HEK293T (cell line): ENCODE data around the gene TARS3.

Experiments used
- CTCF ChIA-PET: fragments of 350-600 bp; formaldehyde crosslinking; extraction: SDS; loops from one replicate; lab custom pipeline; 2021; ENCODE audit warnings: antibody characterized with exemption, inconsistent platforms; lab: Yijun Ruan, JAX
- POLR2A ChIA-PET: fragments of 350-600 bp; formaldehyde crosslinking; extraction: SDS; loops from one replicate; lab custom pipeline; 2020; ENCODE audit warnings: antibody characterized with exemption, inconsistent platforms; lab: Yijun Ruan, JAX
- DNase-seq: peaks from one replicate; pipeline ENCODE4 v3.0.0; 2012; ENCODE audit warnings: mixed read lengths; ENCODE audit errors: extremely low spot score
- ARNT ChIP-seq: fragments of 450-650 bp; IDR thresholded peaks from 2 replicates; pipeline ENCODE4 v1.6.1; 2017; ENCODE audit warnings: mild to moderate bottlenecking
- BHLHE40 ChIP-seq: fragments of 450-650 bp; IDR thresholded peaks from 2 replicates; pipeline ENCODE4 v1.6.1; 2016; ENCODE audit warnings: mild to moderate bottlenecking, moderate library complexity, borderline replicate concordance
- CTBP1 ChIP-seq: fragments of 450-650 bp; IDR thresholded peaks from 2 replicates; pipeline ENCODE4 v1.6.1; 2016; ENCODE audit warnings: borderline replicate concordance
- ELF4 ChIP-seq: fragments of 450-650 bp; IDR thresholded peaks from 2 replicates; pipeline ENCODE4 v1.6.1; 2017; ENCODE audit warnings: antibody characterized with exemption
- FOXA1 ChIP-seq: fragments of 450-650 bp; IDR thresholded peaks from 2 replicates; pipeline ENCODE4 v1.6.1; 2016; ENCODE audit warnings: mild to moderate bottlenecking
- FOXK2 ChIP-seq: fragments of 450-650 bp; IDR thresholded peaks from 2 replicates; pipeline ENCODE4 v1.6.1; 2016; ENCODE audit warnings: mild to moderate bottlenecking
- FOXM1 ChIP-seq: fragments of 450-650 bp; IDR thresholded peaks from 2 replicates; pipeline ENCODE4 v1.6.1; 2017; ENCODE audit warnings: mild to moderate bottlenecking, borderline replicate concordance
- HDGF ChIP-seq: fragments of 450-650 bp; IDR thresholded peaks from 2 replicates; pipeline ENCODE4 v1.6.1; 2017; ENCODE audit warnings: antibody characterized with exemption, borderline replicate concordance
- L3MBTL2 ChIP-seq: fragments of 450-650 bp; conservative IDR thresholded peaks from 2 replicates; pipeline ENCODE4 v1.6.1; 2016; ENCODE audit warnings: mild to moderate bottlenecking
- LEF1 ChIP-seq: fragments of 450-650 bp; IDR thresholded peaks from 2 replicates; pipeline ENCODE4 v1.6.1; 2017; ENCODE audit warnings: mild to moderate bottlenecking, borderline replicate concordance
- NFRKB ChIP-seq: fragments of 450-650 bp; IDR thresholded peaks from 2 replicates; pipeline ENCODE4 v1.6.1; 2016; ENCODE audit warnings: mild to moderate bottlenecking, moderate library complexity
- PKNOX1 ChIP-seq: fragments of 450-650 bp; IDR thresholded peaks from 2 replicates; pipeline ENCODE4 v1.6.1; 2016
- SP1 ChIP-seq: fragments of 450-650 bp; IDR thresholded peaks from 2 replicates; pipeline ENCODE4 v1.6.1; 2017
- SUZ12 ChIP-seq: fragments of 450-650 bp; IDR thresholded peaks from 2 replicates; pipeline ENCODE4 v1.6.1; 2016; ENCODE audit warnings: mild to moderate bottlenecking
- TARDBP ChIP-seq: fragments of 450-650 bp; IDR thresholded peaks from 2 replicates; pipeline ENCODE4 v1.6.1; 2016
- ZNF384 ChIP-seq: fragments of 450-650 bp; IDR thresholded peaks from 2 replicates; pipeline ENCODE4 v1.6.1; 2016

Gene TARS3

DNA sequence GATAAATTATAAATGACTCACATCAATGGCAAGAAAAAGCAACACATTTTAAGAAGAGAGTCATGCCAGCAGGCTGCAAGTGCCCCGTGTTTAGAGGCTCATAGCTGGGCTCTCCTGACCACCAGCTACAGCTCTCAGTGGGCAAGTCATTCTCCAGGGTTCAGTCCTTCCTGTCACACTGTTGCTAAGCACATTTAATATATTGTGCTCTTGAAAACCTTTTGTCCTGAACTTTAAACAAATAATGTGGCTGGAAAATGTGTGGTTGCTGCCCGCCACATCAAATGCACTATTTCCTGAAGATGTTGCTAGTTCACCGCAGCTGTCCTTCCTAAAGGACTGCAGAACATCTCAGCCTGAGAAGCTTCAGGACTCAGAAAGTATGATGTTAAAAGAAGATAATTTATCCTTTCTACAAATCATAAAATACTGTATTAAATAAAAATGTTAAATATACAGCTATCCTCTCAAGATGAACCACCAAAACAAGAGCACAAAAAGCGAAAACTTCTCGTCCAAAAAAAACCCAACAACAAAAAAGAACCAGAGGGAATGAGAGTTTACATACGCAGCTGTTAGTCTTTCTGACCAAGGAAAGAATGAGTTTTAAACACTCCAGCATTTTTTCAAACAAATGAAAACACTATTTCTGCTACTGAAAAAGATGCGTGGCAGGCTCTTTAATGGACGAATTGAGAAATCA, 951 bp downstream of the TARS3 start:
- POLR2A ChIA-PET = interaction anchor here (0.6 to 3.0 kb wide), 12 partner anchors 11 to 996 kb away, joined by 3 to 17 read pairs (median 3); no protein-coding TSS in a partner anchor
- CTCF ChIA-PET = interaction anchor here (0.6 to 1.3 kb wide), 6 partner anchors 19 to 542 kb away, joined by 3 read pairs; no protein-coding TSS in a partner anchor
- no peak for TF ChIP-seq SP1
- TF ChIP-seq ELF4 = no peak
- TF ChIP-seq FOXA1 = no peak
- TF ChIP-seq PKNOX1 = peak; percentile 27; the same call in 1 of the 2 replicates
- peak; percentile 51; the same call in 1 of the 2 replicates for TF ChIP-seq CTBP1
- TF ChIP-seq TARDBP = no peak
- no peak for TF ChIP-seq SUZ12
- TF ChIP-seq NFRKB = no peak
- no peak for DNase-seq

GRCh38 chr15:101718896-101719295, 5.4 kb downstream of the TARS3 start:
- ChIA-PET POLR2A (interaction anchor here (1.0 to 1.2 kb wide), 2 partner anchors 46 to 67 kb away, joined by 3 read pairs; partner anchors contain the start of gene TM2D3), CTCF (no interaction called here)
- no peak for DNase-seq
- TF ChIP-seq ELF4 (no peak), ARNT (no peak), PKNOX1 (no peak), NFRKB (no peak), BHLHE40 (no peak), SP1 (no peak), HDGF (no peak), FOXA1 (no peak), FOXM1 (no peak), ZNF384 (no peak), SUZ12 (no peak), FOXK2 (no peak), CTBP1 (no peak), TARDBP (no peak), L3MBTL2 (no peak)

- CTCF ChIA-PET = interaction anchor here (1.4 kb wide), 1 partner anchor 210 kb away, joined by 3 read pairs; no protein-coding TSS in a partner anchor
- TF ChIP-seq BHLHE40 (no peak), SUZ12 (no peak), L3MBTL2 (no peak), HDGF (no peak), FOXK2 (no peak), TARDBP (no peak), ELF4 (no peak), NFRKB (no peak), CTBP1 (no peak), FOXA1 (no peak)
- POLR2A ChIA-PET = interaction anchor here (4.0 kb wide), 1 partner anchor 11 kb away, joined by 17 read pairs; the partner anchor contains the start of gene TARS3
- no peak for DNase-seq
These were observed 12.2 kb downstream of the TARS3 start for GRCh38 chr15:101712078-101712477.

DNA sequence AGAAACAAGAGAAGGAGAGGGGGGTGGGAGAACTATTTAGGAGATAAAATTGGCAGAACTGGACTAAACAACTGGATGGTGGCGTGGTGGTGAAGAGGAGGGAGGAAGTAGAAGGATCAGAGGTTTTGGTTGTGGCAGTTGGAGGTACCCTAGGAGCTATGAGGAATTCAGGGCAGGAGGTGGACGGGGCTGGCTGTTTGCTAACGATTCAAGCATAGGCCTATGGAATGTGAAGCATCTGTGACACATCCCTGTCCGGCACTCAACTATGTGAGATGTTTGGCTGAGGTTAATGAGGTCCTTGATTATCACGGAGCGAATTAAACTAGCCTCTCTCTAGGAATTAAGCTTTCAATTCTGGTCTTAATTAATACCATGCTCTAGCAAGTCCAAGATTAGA, 13.5 kb downstream of the TARS3 start:
- DNase-seq = no peak
- ChIA-PET POLR2A (interaction anchor here (1.2 to 4.0 kb wide), 2 partner anchors 12 to 58 kb away, joined by 3 to 17 read pairs; partner anchors contain the start of gene TARS3), CTCF (interaction anchor here (1.4 kb wide), 1 partner anchor 209 kb away, joined by 3 read pairs; no protein-coding TSS in a partner anchor)
- no peak for TF ChIP-seq LEF1
- TF ChIP-seq FOXM1 = no peak
- TF ChIP-seq SP1 = no peak
- no peak for TF ChIP-seq NFRKB
- TF ChIP-seq PKNOX1 = no peak
- no peak for TF ChIP-seq ELF4
- TF ChIP-seq SUZ12 = no peak
- no peak for TF ChIP-seq HDGF
- no peak for TF ChIP-seq ARNT
- TF ChIP-seq BHLHE40 = no peak
- no peak for TF ChIP-seq CTBP1
- TF ChIP-seq TARDBP = no peak
- TF ChIP-seq L3MBTL2 = no peak
- TF ChIP-seq FOXA1 = no peak
- no peak for TF ChIP-seq ZNF384
- TF ChIP-seq FOXK2 = no peak

- TF ChIP-seq FOXA1 (no peak), ELF4 (no peak), ZNF384 (no peak), LEF1 (no peak), BHLHE40 (no peak), SUZ12 (no peak), FOXM1 (no peak), ARNT (no peak), HDGF (no peak), FOXK2 (no peak), PKNOX1 (no peak), CTBP1 (no peak), L3MBTL2 (no peak)
- ChIA-PET POLR2A (no interaction called here), CTCF (no interaction called here)
- DNase-seq = no peak
These were observed 14.8 kb downstream of the TARS3 start for GRCh38 chr15:101709466-101709865.
